GM18519 (cell line): Measurements from ENCODE around the gene FRK.
"Not testable (repeated sequence)": the region's sequence is repeated elsewhere in the genome, so short reads cannot be mapped to it uniquely, and the experiment has no call there.

Source experiments
- ATAC-seq: cut with Tn5 transposase; IDR thresholded peaks from one replicate; pipeline ENCODE4 v1.9.1; 2021; ENCODE audit warnings: mild to moderate bottlenecking, moderate library complexity; ENCODE audit not compliant: unreplicated experiment, low FRiP score

FRK gene

GRCh38 chr6:116074732-116075390 lies 14.2 kb upstream of the FRK start:
- ATAC-seq = no peak

- no peak for ATAC-seq
These were observed 13.2 kb upstream of the FRK start for GRCh38 chr6:116073765-116074440.

GRCh38 chr6:116072368-116072767 lies 11.7 kb upstream of the FRK start:
- ATAC-seq = no peak

GRCh38 chr6:116070616-116071389 lies 10.1 kb upstream of the FRK start:
- ATAC-seq = no peak

GRCh38 chr6:116070101-116070500 lies 9.4 kb upstream of the FRK start:
- no peak for ATAC-seq

GRCh38 chr6:116066789-116067188 lies 6.1 kb upstream of the FRK start:
- ATAC-seq = no peak

GRCh38 chr6:116064666-116065065 lies 4.0 kb upstream of the FRK start:
- no peak for ATAC-seq

- no peak for ATAC-seq
These were observed 1.8 kb upstream of the FRK start for GRCh38 chr6:116062496-116062895.

GRCh38 chr6:116059713-116060571 lies 749 bp downstream of the FRK start:
- ATAC-seq = peak; percentile 83

- no peak for ATAC-seq
These were observed 2.9 kb downstream of the FRK start for GRCh38 chr6:116057766-116058165.

GRCh38 chr6:116055513-116055912 lies 5.2 kb downstream of the FRK start:
- ATAC-seq = no peak

- no peak for ATAC-seq
These were observed 9.4 kb downstream of the FRK start for GRCh38 chr6:116051244-116051643.

- ATAC-seq = no peak
These were observed 10.0 kb downstream of the FRK start for GRCh38 chr6:116050737-116051136.

- ATAC-seq = no peak
These were observed 11.4 kb downstream of the FRK start for GRCh38 chr6:116049321-116049720.

GRCh38 chr6:116047173-116047933 lies 13.3 kb downstream of the FRK start:
- ATAC-seq = peak; percentile 86

GRCh38 chr6:116046737-116047136 lies 14.0 kb downstream of the FRK start:
- no peak for ATAC-seq

- not testable (repeated sequence) for ATAC-seq
These were observed 14.4 kb downstream of the FRK start for GRCh38 chr6:116046272-116046671.

- no peak for ATAC-seq
These were observed 18.8 kb downstream of the FRK start for GRCh38 chr6:116041934-116042333.

GRCh38 chr6:116040993-116041392 lies 19.7 kb downstream of the FRK start:
- ATAC-seq = no peak

GRCh38 chr6:116036885-116037284 lies 23.8 kb downstream of the FRK start:
- ATAC-seq = no peak
